Uterus (tissue), 4 donors: ENCODE data around the gene CIRBP. TPM values are rescaled to one million over a fixed set of nuclear protein-coding genes. Genes with fewer than 3 reads are reported as not detected.

Source experiments
- DNase-seq, 2 donors: peaks; one replicate each; pipeline ENCODE4 v3.0.0-alpha.2; 2019 to 2020
- H3K27ac ChIP-seq, 2 donors: fragments of 200-600 bp; sonication (generic); 1 replicate in 1 of 2; 2 replicates in 1 of 2; pipeline ENCODE4 v1.5.1; 2016 to 2018
- H3K27me3 ChIP-seq, 2 donors: fragments of 200-600 bp; sonication (generic); one replicate each; pipeline ENCODE4 v1.5.1; 2018 to 2019; ENCODE audit warnings: control low read depth in 1 of 2
- H3K36me3 ChIP-seq, 2 donors: fragments of 200-600 bp; sonication (generic); one replicate each; pipeline ENCODE4 v1.5.1; 2019; ENCODE audit warnings: control low read depth in 1 of 2
- H3K4me1 ChIP-seq, 2 donors: fragments of 200-600 bp; sonication (generic); one replicate each; pipeline ENCODE4 v1.5.1; 2018 to 2019; ENCODE audit warnings: control low read depth in 1 of 2
- H3K4me3 ChIP-seq, 2 donors: fragments of 200-600 bp; sonication (generic); 1 replicate in 1 of 2; 2 replicates in 1 of 2; pipeline ENCODE4 v1.5.1; 2018 to 2019; ENCODE audit warnings: mild to moderate bottlenecking in 1 of 2
- H3K9me3 ChIP-seq, 2 donors: fragments of 200-600 bp; sonication (generic); one replicate each; pipeline ENCODE4 v1.5.1; 2019; ENCODE audit warnings: control low read depth in 1 of 2
- CTCF ChIP-seq, 4 experiments: fragments of 200-600 bp in 2 of 4; fragments of 450-650 bp in 2 of 4; sonication (generic) in 2 of 4; IDR thresholded peaks; one replicate each; pipeline ENCODE4 v1.5.1; 2016 to 2019; ENCODE audit warnings: antibody characterized with exemption in 4 of 4, mild to moderate bottlenecking in 2 of 4, moderate library complexity in 1 of 4
- POLR2A ChIP-seq, 2 donors: fragments of 450-650 bp; IDR thresholded peaks; one replicate each; pipeline ENCODE4 v1.6.1; 2016; ENCODE audit warnings: antibody characterized with exemption in 2 of 2, mild to moderate bottlenecking in 1 of 2, moderate library complexity in 1 of 2
- intact Hi-C: fragments of 100-400 bp; cut with DNase I; formaldehyde crosslinking; loops from one replicate; pipeline ENCODE4 v1.15.1; 2023; ENCODE audit warnings: low total_unique reads
- total RNA-seq, 4 donors: library from RNA; depleted of rRNA in 3 of 4; stranded (reverse); fragments of >200 nt in 3 of 4; gene quantifications; one replicate each; pipeline versions ENCODE4 v1.1.0 to v1.2.4, GENCODE V29; 2014 to 2023
- donor health status: DM: yes; HTN: yes; CAD: no.

CIRBP gene
- total RNA-seq, 4 donors from 2014 or later, result 235 to 950 (median 535) TPM

GRCh38 chr19:1256646-1257474 lies 12.3 kb upstream of the CIRBP start:
- DNase-seq, result no peak
- no peaks in the 10 kb centered on the region for H3K36me3 ChIP-seq
- intact Hi-C loops, result no loop called here
- peaks cover 12 to 54% of the 10 kb centered on the region in 2 donors for H3K4me1 ChIP-seq
- H3K4me3 ChIP-seq, result no peak overlapping the region
- peak overlapping the region; percentile 94 to 95 for H3K27ac ChIP-seq
- no peaks in the 10 kb centered on the region for H3K27me3 ChIP-seq
- TF ChIP-seq POLR2A (IDR thresholded peaks at IDR 0.05), result no peak
- no peak for TF ChIP-seq CTCF (IDR thresholded peaks at IDR 0.05)
- no peaks in the 10 kb centered on the region for H3K9me3 ChIP-seq

DNA sequence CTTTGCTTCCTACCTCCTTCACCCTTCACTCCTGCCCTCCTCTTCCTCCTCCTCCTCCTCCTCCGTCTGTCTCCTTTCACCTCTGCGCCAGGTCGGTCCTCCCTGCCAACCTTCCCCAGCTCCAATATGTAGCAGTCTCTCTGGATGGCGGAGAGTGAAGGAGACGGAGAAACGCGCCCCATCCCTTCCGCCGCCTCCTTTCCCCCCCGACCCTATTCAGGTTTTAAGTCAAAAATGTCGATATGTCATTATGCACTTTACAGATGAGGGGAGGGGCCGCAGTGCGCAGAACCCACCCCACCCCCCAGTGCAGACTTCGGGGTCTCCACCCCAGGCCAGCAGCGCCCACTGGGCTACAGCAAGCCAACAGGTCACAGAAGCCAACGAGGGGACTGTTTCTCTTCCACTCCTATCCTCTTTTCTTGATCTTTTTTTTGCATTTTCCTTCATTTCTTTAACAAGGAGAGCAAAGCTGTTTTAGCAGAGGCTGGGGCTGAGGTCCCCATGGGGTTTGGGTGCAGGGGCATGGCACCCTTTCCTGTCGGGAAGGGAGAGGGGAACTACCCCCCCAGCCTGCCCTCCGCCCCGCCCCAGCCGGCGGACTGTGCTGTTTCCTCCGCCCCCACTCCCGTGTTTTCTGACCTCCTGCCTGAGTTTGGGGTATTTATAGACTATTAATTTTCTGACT lies 11.5 kb upstream of the CIRBP start:
- H3K4me3 ChIP-seq, result no peak overlapping the region
- DNase-seq, result no peak
- no peaks in the 10 kb centered on the region for H3K9me3 ChIP-seq
- no peak for TF ChIP-seq CTCF (IDR thresholded peaks at IDR 0.05)
- no peak for TF ChIP-seq POLR2A (IDR thresholded peaks at IDR 0.05)
- H3K27ac ChIP-seq, result peak overlapping the region; percentile 94 to 95
- H3K27me3 ChIP-seq, result no peaks in the 10 kb centered on the region
- no peaks in the 10 kb centered on the region for H3K36me3 ChIP-seq
- intact Hi-C loops, result no loop called here
- H3K4me1 ChIP-seq, result peaks cover 12 to 62% of the 10 kb centered on the region in 2 donors

DNA sequence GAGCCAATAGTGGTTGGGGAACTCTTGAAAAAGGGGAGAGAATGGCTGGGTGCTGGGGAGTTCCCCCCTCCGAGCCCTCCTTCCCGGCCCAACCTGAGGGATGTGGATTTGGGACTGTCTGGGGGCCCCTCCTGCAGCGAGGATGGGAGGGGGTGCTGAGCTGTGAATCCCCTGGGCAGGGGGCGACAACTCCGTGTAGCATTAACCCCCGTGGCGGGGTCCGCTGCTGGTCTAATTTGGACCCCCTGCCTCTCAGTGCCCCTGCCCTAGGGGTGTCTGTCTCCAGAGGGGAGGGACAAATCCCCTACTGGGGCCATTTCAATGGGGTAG lies 11.0 kb upstream of the CIRBP start:
- TF ChIP-seq POLR2A (IDR thresholded peaks at IDR 0.05), result no peak
- H3K4me1 ChIP-seq, result peaks cover 12 to 64% of the 10 kb centered on the region in 2 donors
- DNase-seq, result no peak
- no peaks in the 10 kb centered on the region for H3K27me3 ChIP-seq
- H3K36me3 ChIP-seq, result no peaks in the 10 kb centered on the region
- peak overlapping the region; percentile 94 to 95 for H3K27ac ChIP-seq
- no peak overlapping the region for H3K4me3 ChIP-seq
- no peaks in the 10 kb centered on the region for H3K9me3 ChIP-seq
- intact Hi-C loops, result no loop called here

- H3K27ac ChIP-seq, result peak overlapping the region; percentile 94 to 95
- intact Hi-C loops, result no loop called here
- H3K27me3 ChIP-seq, result no peaks in the 10 kb centered on the region
- no peaks in the 10 kb centered on the region for H3K9me3 ChIP-seq
- H3K36me3 ChIP-seq, result no peaks in the 10 kb centered on the region
- peaks cover 12 to 61% of the 10 kb centered on the region in 2 donors for H3K4me1 ChIP-seq
- no peak for DNase-seq
- TF ChIP-seq CTCF (IDR thresholded peaks at IDR 0.05) (peak in 1 of 4 experiments; percentile 11), POLR2A (IDR thresholded peaks at IDR 0.05) (no peak)
- peak overlapping the region; percentile 6 to 17 for H3K4me3 ChIP-seq
Observed at GRCh38 chr19:1258707-1259205, 10.4 kb upstream of the CIRBP start.

DNA sequence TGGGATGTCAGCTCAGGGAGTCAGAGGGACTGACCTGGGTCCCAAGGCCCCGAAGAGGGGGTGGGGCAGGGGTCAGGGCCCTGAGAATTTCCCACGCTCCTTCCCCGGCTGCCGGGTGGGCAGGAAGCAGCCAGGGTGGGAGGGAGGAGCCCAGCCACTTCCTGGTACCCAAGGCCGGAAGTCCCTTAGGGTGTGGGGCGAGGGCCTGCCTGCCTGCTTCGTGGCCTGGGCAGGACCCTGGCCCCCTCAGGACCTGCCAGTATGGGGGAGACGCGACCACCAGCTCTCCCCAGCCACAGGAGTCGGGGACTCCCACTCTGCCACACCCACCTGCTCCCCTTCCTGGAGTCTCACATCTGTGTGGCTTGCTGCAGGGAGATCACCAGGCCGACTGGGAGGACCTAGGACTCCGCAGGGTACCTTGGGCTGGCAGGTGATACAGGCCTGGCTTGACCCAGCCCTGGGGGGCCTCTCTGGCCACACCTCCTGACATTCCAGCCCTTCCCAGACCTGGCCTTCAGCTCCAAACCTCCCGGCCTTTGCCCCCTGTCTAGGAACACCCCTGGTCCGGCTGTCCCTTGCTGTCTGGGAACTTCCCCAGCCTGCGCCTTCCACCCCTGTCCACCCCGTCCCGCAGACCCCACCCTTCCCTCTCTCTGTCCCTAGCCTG lies 9.8 kb upstream of the CIRBP start:
- peaks cover 12 to 55% of the 10 kb centered on the region in 2 donors for H3K4me1 ChIP-seq
- peak overlapping the region; percentile 94 to 95 for H3K27ac ChIP-seq
- H3K4me3 ChIP-seq, result peak overlapping the region; percentile 6 to 17

More for the DNA sequence above, 9.8 kb upstream of the CIRBP start:
- intact Hi-C loops, result no loop called here
- TF ChIP-seq CTCF (IDR thresholded peaks at IDR 0.05) (no peak), POLR2A (IDR thresholded peaks at IDR 0.05) (peak; percentile 8 to 49)
- Histone ChIP-seq H3K27me3 (no peaks in the 10 kb centered on the region), H3K9me3 (no peaks in the 10 kb centered on the region), H3K36me3 (no peaks in the 10 kb centered on the region)
- DNase-seq, result peak; percentile 67 to 76
